Adrenal gland (tissue), 5 donors: ENCODE data around the gene CEP162.

Experiments
- POLR2A ChIP-seq, 2 donors: fragments of 450-650 bp; IDR thresholded peaks; one replicate each; pipeline ENCODE4 v1.6.1; 2017; ENCODE audit warnings: antibody characterized with exemption in 2 of 2, mild to moderate bottlenecking in 2 of 2, moderate library complexity in 1 of 2
- TF ChIP-seq, protein P1 (sequence below), 6 experiments: fragments of 450-650 bp in 4 of 6; fragments of 200-600 bp in 2 of 6; sonication (generic) in 1 of 6; IDR thresholded peaks; 1 replicate in 5 of 6; 2 replicates in 1 of 6; pipeline versions ENCODE4 v1.5.1 to v1.8.0; 2016 to 2021; ENCODE audit warnings: antibody characterized with exemption in 6 of 6, mild to moderate bottlenecking in 2 of 6, moderate library complexity in 1 of 6
- donor health status: DM: no; HTN: no; CAD: no.

DNA sequence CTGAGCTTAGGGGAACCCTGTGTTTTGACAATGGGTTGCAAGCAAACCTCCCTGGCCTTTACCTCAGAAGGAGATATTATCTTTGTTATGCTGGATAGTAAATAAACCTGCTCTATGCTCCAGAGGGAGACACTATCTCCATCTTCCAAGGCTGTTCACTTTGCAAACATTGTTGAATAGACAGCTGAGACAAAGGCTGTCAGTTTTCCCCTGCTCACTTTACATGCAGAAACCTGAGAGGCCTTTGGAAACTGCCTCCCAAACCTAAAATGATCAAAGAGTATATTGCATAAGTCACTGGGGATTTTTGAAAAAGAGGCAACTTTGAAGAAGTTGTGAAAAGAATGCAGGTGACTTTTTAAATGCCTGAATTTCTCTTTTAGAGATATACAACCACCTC is 132.3 kb downstream of the CEP162 start:
- TF ChIP-seq, protein P1, sequence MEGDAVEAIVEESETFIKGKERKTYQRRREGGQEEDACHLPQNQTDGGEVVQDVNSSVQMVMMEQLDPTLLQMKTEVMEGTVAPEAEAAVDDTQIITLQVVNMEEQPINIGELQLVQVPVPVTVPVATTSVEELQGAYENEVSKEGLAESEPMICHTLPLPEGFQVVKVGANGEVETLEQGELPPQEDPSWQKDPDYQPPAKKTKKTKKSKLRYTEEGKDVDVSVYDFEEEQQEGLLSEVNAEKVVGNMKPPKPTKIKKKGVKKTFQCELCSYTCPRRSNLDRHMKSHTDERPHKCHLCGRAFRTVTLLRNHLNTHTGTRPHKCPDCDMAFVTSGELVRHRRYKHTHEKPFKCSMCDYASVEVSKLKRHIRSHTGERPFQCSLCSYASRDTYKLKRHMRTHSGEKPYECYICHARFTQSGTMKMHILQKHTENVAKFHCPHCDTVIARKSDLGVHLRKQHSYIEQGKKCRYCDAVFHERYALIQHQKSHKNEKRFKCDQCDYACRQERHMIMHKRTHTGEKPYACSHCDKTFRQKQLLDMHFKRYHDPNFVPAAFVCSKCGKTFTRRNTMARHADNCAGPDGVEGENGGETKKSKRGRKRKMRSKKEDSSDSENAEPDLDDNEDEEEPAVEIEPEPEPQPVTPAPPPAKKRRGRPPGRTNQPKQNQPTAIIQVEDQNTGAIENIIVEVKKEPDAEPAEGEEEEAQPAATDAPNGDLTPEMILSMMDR (IDR thresholded peaks at IDR 0.05) = no peak
- no peak for TF ChIP-seq POLR2A (IDR thresholded peaks at IDR 0.05)
